Stimulated activated CD8-positive, alpha-beta memory T cell treated with anti-CD3 and anti-CD28 coated beads, Interleukin-4, amount 100 ng/mL, for 4 hours (primary cell): ENCODE results near the gene DIRAS1.
"Not testable (repeated sequence)": the region's sequence is repeated elsewhere in the genome, so short reads cannot be mapped to it uniquely, and the experiment has no call there.

ENCODE experiments used
- DNase-seq, 2 donors: peaks; one replicate each; pipeline ENCODE4 v3.0.0-alpha.2; 2020; ENCODE audit warnings: low read depth in 2 of 2, low spot score in 1 of 2

DIRAS1 gene

DNA sequence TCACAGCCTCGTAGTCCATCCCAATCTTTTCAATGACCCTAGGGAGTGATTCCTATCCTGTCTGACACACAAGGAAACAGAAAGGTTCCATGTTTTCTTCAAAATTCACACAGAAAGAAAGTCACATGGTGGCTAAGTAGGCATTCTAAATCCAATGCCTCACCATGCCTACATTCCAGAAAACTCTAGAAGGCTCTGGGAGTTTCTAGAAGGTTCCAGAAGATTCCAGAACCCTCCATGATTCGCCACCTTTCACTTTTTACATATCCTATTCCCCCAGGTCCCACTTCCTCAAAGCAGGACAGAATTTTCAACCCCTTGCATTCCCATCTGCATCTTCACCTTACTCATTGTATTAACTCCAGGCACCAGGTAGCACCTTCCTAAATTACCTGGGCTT, 41.7 kb downstream of the DIRAS1 start:
- no peak for DNase-seq

GRCh38 chr19:2678948-2679347, 42.2 kb downstream of the DIRAS1 start:
- not testable (repeated sequence) for DNase-seq

DNA sequence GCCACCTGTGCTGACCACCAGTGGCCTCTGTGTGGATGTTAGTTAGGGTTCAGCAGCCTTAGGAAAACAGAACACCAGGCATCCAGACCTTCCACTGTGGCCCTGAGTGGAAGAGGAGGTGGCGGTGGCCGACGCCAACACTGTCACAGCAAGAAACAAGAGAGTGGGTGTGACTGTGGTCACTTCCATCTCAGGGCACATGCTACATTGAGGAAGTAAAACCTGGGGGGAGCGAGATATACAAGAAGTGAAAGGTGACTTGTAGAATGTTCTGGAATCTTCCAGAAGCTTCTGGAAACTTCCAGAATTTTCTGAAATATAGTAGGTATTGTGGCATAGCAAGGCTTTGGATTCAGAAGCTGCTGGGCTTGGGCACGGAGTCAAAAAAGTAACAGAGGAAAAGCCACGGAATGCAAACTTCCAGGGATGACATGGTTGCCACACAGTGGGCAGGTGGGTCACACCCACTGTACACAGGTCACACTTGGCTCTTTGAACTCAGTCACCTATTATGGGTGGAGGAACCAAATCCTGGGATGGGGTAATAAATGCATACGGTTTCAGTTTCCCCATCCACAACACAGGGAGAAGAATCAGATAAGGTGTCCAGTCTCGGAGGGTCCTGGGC, 43.0 kb downstream of the DIRAS1 start:
- no peak for DNase-seq

DNA sequence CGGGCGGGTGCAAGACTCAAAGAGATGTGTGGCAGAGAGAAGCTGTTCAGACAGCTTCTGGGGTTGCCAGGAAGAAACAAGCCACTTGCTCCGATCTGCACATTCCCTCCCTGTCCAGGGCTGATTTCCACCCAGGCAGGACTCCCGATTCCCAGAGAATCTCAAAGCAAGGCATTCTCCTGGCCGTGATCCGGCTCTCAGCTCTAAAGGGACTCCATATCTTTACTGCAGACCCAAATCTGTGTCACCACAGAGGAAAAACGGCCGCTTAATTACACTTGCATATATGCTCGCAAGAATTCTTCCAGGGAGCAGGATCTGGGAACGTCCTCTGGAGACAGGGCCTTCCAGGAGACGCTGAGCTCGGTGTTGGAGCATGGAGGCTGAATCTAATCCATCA, 44.3 kb downstream of the DIRAS1 start:
- no peak for DNase-seq

DNA sequence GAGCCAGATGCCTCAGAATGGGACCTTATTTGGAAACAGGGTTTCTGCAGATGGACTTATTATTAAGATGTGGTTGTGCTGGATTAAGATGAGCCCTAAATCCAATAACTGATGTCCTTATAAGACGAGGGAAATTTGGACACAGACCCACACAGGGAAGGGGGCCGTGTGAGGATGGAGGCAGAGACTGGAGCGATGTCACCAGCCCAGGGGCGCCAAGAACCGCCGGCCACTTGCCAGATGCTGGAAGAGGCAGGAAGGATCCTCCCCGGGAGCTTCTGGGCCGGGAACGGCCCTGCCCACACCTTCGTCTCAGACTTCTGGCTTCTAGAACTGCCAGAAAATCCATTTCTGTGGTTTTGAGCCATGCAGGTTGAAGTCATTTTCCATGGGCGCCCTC, 45.3 kb downstream of the DIRAS1 start:
- DNase-seq = no peak

- no peak for DNase-seq
Observed at GRCh38 chr19:2670217-2670616, 51.0 kb downstream of the DIRAS1 start.

- no peak for DNase-seq
Observed at GRCh38 chr19:2668175-2668763, 52.9 kb downstream of the DIRAS1 start.

- not testable (repeated sequence) for DNase-seq
Observed at GRCh38 chr19:2667349-2667748, 53.8 kb downstream of the DIRAS1 start.

- DNase-seq = no peak
Observed at GRCh38 chr19:2666344-2666994, 54.7 kb downstream of the DIRAS1 start.

DNA sequence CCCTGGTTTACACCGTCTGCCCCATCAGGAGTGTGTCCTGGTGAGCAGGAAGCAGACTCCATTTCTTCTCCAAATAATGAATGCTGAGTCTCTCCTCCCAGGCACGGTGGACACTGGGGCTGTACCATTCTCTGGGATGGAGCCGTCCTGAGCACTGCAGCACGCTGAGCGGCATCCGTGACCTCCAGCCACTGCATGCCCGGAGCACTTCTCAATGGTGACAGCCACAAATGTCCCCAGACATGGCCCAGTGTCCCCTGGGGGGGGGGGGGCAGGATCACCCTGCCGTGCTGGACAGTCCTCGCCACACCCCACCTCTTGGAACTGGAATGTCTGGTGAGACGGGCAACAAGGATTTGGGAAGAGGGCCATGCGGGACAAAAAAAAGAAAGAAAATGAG, 56.1 kb downstream of the DIRAS1 start:
- no peak for DNase-seq
